AG10803 (cell line): ENCODE measurements around the gene MYO1E.
A peak's percentile ranks its signal among the peaks of the same experiment; 100 is the strongest.

ENCODE experiments used
- DNase-seq: peaks from one replicate; pipeline ENCODE4 v3.0.0; 2010; ENCODE audit warnings: low read depth
- H3K4me3 ChIP-seq: 2 replicates; pipeline ENCODE4 v1.5.1; 2011; ENCODE audit warnings: mild to moderate bottlenecking, low read length, control low read depth
- TF ChIP-seq, protein P1 (sequence below): conservative IDR thresholded peaks from 2 replicates; pipeline ENCODE4 v1.5.1; 2011; ENCODE audit warnings: mild to moderate bottlenecking, low read length, control low read depth, inconsistent platforms

Gene MYO1E

DNA sequence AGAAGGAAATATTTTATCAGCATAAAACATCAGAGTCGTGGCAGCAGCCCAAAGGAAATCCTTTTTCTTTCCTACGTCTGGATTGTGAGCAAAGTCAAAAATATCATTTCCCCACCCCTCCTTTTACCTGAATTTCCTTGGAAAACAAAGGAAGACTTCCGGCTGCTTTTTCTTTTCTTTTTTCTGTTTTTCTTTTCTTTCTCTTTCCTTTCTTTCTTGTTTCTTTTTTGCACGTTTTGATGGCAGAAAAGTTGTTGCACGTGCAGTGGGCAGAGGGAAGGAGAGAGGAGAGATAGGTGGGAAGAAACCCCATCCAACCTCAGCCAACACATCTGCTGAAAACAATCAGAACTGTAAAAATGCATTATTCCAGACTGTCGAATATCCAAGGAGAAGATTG is 544 bp upstream of the MYO1E start:
- TF ChIP-seq, protein P1, sequence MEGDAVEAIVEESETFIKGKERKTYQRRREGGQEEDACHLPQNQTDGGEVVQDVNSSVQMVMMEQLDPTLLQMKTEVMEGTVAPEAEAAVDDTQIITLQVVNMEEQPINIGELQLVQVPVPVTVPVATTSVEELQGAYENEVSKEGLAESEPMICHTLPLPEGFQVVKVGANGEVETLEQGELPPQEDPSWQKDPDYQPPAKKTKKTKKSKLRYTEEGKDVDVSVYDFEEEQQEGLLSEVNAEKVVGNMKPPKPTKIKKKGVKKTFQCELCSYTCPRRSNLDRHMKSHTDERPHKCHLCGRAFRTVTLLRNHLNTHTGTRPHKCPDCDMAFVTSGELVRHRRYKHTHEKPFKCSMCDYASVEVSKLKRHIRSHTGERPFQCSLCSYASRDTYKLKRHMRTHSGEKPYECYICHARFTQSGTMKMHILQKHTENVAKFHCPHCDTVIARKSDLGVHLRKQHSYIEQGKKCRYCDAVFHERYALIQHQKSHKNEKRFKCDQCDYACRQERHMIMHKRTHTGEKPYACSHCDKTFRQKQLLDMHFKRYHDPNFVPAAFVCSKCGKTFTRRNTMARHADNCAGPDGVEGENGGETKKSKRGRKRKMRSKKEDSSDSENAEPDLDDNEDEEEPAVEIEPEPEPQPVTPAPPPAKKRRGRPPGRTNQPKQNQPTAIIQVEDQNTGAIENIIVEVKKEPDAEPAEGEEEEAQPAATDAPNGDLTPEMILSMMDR, result no peak
- H3K4me3 ChIP-seq, result peak overlapping the region; percentile 88
- DNase-seq, result no peak

GRCh38 chr15:59371458-59372351 is 966 bp downstream of the MYO1E start:
- H3K4me3 ChIP-seq, result peak overlapping the region; percentile 88
- peak; percentile 15 for DNase-seq
- TF ChIP-seq, protein P1, result no peak

DNA sequence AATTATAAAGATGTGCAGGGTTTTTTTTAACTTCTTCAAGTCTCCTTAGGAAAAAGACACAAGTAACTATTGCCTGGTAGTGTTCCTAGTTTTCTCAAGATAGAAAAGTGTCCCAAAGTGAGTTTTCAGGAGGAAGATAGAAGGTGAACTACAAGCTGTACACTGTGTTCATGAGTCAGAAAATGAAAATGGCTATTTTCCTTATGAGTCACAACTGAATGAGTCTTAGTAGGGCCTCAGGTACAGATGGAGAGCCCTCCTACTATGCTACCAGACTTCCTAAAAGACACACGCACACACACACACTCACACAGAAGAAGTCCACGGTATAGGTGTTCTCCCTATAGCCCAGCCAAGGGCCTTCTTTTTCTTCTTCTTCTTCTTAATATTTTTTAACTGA is 3.1 kb downstream of the MYO1E start:
- no peak overlapping the region for H3K4me3 ChIP-seq
- DNase-seq, result no peak
- TF ChIP-seq, protein P1, result no peak

GRCh38 chr15:59367022-59367451 is 5.6 kb downstream of the MYO1E start:
- TF ChIP-seq, protein P1, result no peak
- no peak for DNase-seq
- no peak overlapping the region for H3K4me3 ChIP-seq

DNA sequence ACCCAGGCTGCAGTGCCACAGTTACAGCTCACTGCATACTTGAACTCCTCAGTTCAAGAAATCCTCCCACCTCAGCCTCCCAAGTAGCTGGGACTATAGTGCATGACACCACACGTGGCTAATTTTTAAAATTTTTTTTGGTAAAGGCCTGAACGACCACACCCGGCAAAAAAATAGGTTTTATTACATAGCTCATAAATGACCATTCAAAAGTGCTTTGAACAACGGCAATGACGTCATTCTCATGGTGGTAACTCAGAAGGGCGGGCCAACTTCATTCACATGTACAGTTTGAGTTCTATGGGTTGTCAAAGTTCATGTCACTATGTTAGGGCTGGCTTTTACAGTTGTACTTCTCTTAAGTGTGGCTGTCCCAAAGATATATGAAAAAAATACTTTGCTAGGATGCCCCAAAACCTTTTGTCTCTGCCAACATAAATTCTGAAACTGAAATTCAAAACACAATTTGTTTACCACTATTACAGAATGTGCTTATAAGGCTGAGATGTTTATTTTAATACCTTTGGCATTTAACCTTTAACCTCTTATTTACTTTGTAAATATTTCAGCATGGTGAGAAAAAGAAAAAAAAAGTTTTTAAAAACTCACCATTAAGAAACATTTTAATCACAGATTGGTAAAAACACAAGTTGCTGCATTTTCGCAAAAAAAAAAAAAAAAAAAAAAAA is 6.2 kb downstream of the MYO1E start:
- DNase-seq, result no peak
- H3K4me3 ChIP-seq, result no peak overlapping the region
- TF ChIP-seq, protein P1, result no peak

DNA sequence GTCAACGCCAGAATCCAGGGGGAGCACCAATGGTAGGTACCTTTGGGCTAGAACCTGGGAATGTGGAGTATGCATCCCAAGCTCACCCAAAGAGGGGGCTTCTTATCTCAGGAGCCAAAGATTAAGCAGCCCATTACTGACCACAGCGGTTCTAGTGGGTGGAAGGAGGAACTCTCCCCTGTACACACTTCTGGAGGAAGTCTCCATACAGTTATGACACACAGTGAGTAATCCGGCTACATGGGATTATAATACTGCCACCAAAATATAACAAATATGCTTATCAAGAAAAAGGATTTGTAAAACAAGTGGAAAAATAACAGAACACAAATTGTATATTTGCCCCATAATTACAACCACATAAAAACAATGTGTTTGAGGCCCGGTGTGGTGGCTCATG is 8.4 kb downstream of the MYO1E start:
- TF ChIP-seq, protein P1, result no peak
- H3K4me3 ChIP-seq, result no peak overlapping the region
- DNase-seq, result no peak
